ENCODE results near the gene SYT8. TPM values are rescaled to one million over a fixed set of nuclear protein-coding genes. Genes with fewer than 3 reads are reported as not detected.

SYT8 gene
- total RNA-seq, 1 donor from 2014 or later: not detected

DNA sequence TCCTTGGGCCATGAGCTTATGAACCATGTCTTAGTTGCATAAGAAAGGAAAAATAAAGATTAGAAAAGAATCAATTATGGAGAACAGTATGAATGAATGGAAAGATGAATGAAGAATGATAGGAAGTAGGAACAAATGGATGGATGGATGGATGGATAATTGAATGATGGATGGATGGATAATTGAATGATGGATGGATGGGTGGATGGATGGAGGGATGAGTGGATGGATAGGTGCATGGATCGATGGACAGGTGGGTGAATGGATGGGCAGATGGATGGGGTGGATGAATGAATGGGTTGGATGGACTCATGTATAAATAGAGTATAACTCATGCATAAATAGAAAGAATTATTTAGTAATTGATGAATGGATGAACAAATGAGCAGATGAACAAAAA, 25.3 kb downstream of the SYT8 start:
- Histone ChIP-seq H3K27ac (no peak overlapping the region), H3K4me1 (peaks cover 23% of the 10 kb centered on the region), H2AFZ (replicated peaks) (no peak overlapping the region), H3K27me3 (peaks cover 14% of the 10 kb centered on the region), H4K20me1 (ENCODE audit: low read depth) (no peaks in the 10 kb centered on the region), H3K4me3 (no peak overlapping the region), H3K79me2 (ENCODE audit: low read depth) (no peaks in the 10 kb centered on the region), H3K4me2 (no peak overlapping the region), H3K9me3 (ENCODE audit: low read depth) (no peaks in the 10 kb centered on the region), H3K9ac (no peak overlapping the region), H3F3A (ENCODE audit: low read depth) (no peaks in the 10 kb centered on the region), H3K36me3 (no peaks in the 10 kb centered on the region)
- DNase-seq (ENCODE audit: low spot score): no peak
- Mint-ChIP-seq H3K27me3 (ENCODE audit: insufficient read depth, low read depth) (peaks cover 4% of the 10 kb centered on the region), H3K9me3 (no peaks in the 10 kb centered on the region), H3K4me1 (peaks cover 14% of the 10 kb centered on the region), H3K36me3 (no peaks in the 10 kb centered on the region), H3K27ac (no peak overlapping the region), H3K4me3 (no peak overlapping the region)
- no peak for TF ChIP-seq EZH2phosphoT487 (IDR thresholded peaks at IDR 0.05)
- TF ChIP-seq, protein P1, sequence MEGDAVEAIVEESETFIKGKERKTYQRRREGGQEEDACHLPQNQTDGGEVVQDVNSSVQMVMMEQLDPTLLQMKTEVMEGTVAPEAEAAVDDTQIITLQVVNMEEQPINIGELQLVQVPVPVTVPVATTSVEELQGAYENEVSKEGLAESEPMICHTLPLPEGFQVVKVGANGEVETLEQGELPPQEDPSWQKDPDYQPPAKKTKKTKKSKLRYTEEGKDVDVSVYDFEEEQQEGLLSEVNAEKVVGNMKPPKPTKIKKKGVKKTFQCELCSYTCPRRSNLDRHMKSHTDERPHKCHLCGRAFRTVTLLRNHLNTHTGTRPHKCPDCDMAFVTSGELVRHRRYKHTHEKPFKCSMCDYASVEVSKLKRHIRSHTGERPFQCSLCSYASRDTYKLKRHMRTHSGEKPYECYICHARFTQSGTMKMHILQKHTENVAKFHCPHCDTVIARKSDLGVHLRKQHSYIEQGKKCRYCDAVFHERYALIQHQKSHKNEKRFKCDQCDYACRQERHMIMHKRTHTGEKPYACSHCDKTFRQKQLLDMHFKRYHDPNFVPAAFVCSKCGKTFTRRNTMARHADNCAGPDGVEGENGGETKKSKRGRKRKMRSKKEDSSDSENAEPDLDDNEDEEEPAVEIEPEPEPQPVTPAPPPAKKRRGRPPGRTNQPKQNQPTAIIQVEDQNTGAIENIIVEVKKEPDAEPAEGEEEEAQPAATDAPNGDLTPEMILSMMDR (IDR thresholded peaks at IDR 0.05): no peak
- no peak for TF ChIP-seq EZH2 (IDR thresholded peaks at IDR 0.05)

DNA sequence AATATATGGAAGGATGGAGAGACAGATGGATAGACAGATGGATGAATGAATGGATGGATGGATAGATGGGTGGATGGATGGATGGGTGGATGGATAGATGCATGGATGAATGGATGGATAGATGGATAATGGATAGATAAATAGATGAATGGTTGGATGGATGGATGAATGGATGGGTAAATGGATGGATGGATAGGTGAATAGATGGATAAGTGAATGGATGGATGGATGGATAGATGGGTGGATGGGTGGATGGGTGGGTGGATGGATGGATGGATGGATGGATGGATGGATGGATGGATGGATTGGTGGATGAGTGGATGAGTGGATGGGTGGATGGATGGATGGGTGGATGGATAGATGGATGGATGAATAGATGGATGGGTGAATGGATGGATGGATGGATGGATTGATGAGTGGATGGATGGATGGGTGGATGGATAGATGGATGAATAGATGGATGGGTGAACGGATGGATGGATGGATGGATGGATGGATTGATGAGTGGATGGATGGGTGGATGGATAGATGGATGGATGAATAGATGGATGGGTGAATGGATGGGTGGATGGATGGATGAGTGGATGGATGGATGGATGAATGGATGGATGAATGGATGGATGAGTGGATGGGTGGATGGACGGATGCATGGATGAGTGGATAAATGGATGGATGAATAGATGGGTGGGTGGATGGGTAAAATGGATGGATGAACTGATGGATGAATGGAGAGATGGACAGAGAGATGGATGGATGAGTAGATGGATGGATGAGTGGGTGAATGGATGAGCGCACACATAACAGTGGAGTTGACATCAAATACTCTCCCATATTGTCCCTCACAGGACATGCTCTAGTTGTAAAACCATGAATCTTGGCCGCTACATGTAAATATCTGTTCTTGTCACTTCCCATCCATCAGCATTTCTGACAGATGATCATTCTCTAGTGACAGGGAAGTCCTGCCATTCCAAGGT, 26.9 kb downstream of the SYT8 start:
- no peak overlapping the region for H3K4me3 ChIP-seq
- H2AFZ ChIP-seq (replicated peaks): no peak overlapping the region
- no peak for DNase-seq (ENCODE audit: low spot score)
- H3K27me3 Mint-ChIP-seq (ENCODE audit: insufficient read depth, low read depth): peaks cover 4% of the 10 kb centered on the region
- no peaks in the 10 kb centered on the region for H3K36me3 ChIP-seq
- no peak overlapping the region for H3K4me3 Mint-ChIP-seq
- no peaks in the 10 kb centered on the region for H3K9me3 ChIP-seq (ENCODE audit: low read depth)
- peaks cover 14% of the 10 kb centered on the region for H3K27me3 ChIP-seq
- no peak overlapping the region for H3K9ac ChIP-seq
- H3K4me1 Mint-ChIP-seq: peaks cover 18% of the 10 kb centered on the region
- no peak overlapping the region for H3K4me2 ChIP-seq
- no peaks in the 10 kb centered on the region for H3K36me3 Mint-ChIP-seq
- no peaks in the 10 kb centered on the region for H3K9me3 Mint-ChIP-seq
- no peak overlapping the region for H3K27ac Mint-ChIP-seq
- TF ChIP-seq, protein P1 (IDR thresholded peaks at IDR 0.05): no peak
- no peak for TF ChIP-seq EZH2phosphoT487 (IDR thresholded peaks at IDR 0.05)
- no peak for TF ChIP-seq EZH2 (IDR thresholded peaks at IDR 0.05)
- no peaks in the 10 kb centered on the region for H4K20me1 ChIP-seq (ENCODE audit: low read depth)
- no peak overlapping the region for H3K27ac ChIP-seq
- H3K79me2 ChIP-seq (ENCODE audit: low read depth): no peaks in the 10 kb centered on the region
- peaks cover 23% of the 10 kb centered on the region for H3K4me1 ChIP-seq
- no peaks in the 10 kb centered on the region for H3F3A ChIP-seq (ENCODE audit: low read depth)

DNA sequence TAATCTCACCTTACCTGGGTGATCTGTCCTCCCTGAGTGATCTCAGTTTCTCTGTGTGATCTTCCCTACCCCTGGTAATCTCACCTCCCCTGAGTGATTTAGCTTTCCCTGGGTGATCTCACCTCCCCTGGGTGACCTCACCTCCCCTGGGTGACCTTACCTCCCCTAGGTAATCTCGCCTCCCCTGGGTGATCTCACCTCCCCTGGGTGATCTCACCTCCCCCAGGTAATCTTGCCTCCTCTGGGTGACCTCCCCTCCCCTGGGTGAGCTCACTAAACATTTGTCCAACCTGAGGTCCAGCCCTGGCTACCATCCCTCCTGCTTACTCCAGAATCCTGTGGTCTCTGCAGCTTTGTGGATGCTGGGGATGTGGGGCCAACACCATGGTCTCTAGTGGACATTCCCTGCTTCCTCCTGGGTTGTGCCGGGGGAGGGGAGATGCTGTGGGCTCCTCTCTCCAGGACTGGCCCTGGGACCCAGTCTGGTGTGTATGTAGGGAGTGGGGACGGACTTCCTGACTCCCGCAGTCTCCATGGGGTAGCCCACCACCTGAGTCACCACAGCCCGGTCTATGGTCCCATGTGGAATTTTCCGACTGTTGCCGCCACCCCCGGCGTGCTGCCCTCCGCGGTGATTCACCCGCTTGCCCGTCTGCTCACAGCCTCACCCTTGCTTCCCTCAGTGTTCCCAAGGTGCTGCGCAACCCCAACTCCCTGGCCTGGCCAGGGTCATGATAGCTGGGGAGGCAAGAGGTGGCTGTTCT, 28.0 kb downstream of the SYT8 start:
- Histone ChIP-seq H3K9ac (no peak overlapping the region), H3K79me2 (ENCODE audit: low read depth) (no peaks in the 10 kb centered on the region), H3K36me3 (no peaks in the 10 kb centered on the region), H4K20me1 (ENCODE audit: low read depth) (no peaks in the 10 kb centered on the region), H2AFZ (replicated peaks) (no peak overlapping the region), H3K4me3 (no peak overlapping the region), H3K4me2 (no peak overlapping the region), H3K27me3 (peaks cover 14% of the 10 kb centered on the region), H3F3A (ENCODE audit: low read depth) (no peaks in the 10 kb centered on the region), H3K27ac (no peak overlapping the region), H3K4me1 (peaks cover 23% of the 10 kb centered on the region), H3K9me3 (ENCODE audit: low read depth) (no peaks in the 10 kb centered on the region)
- H3K27me3 Mint-ChIP-seq (ENCODE audit: insufficient read depth, low read depth): peaks cover 4% of the 10 kb centered on the region
- no peak for DNase-seq (ENCODE audit: low spot score)
- no peaks in the 10 kb centered on the region for H3K36me3 Mint-ChIP-seq
- no peaks in the 10 kb centered on the region for H3K9me3 Mint-ChIP-seq
- no peak overlapping the region for H3K27ac Mint-ChIP-seq
- TF ChIP-seq EZH2phosphoT487 (IDR thresholded peaks at IDR 0.05): no peak
- TF ChIP-seq, protein P1 (IDR thresholded peaks at IDR 0.05): no peak
- no peak for TF ChIP-seq EZH2 (IDR thresholded peaks at IDR 0.05)
- no peak overlapping the region for H3K4me3 Mint-ChIP-seq
- H3K4me1 Mint-ChIP-seq: peaks cover 18% of the 10 kb centered on the region

Measured in neural progenitor cell (in vitro differentiated cells).